ENCODE results near the gene MED12L.

MED12L gene

GRCh38 chr3:151225040-151225975 is 139.8 kb downstream of the MED12L start:
- Histone ChIP-seq H3K23ac (ENCODE audit: low read length) (no peak overlapping the region), H3K56ac (ENCODE audit: low read length) (no peak overlapping the region), H3K4me3 (ENCODE audit: low read length) (no peak overlapping the region), H3K27ac (ENCODE audit: low read depth, low read length) (no peak overlapping the region), H3K4me1 (ENCODE audit: control insufficient read depth, low read depth, low read length) (peaks cover 5% of the 10 kb centered on the region), H3K9ac (ENCODE audit: low read length) (no peak overlapping the region), H2BK120ac (ENCODE audit: low read depth, low read length) (no peak overlapping the region), H3K4me2 (ENCODE audit: low read length) (no peak overlapping the region), H4K8ac (ENCODE audit: low read depth, low read length) (no peak overlapping the region), H2BK5ac (ENCODE audit: low read length) (no peak overlapping the region), H3K18ac (ENCODE audit: low read length) (no peak overlapping the region), H2AK5ac (ENCODE audit: low read length) (no peak overlapping the region), H3K36me3 (ENCODE audit: control insufficient read depth, insufficient read depth, low read length) (no peaks in the 10 kb centered on the region), H3K79me2 (ENCODE audit: control insufficient read depth, insufficient read depth, low read length) (no peaks in the 10 kb centered on the region), H4K5ac (ENCODE audit: low read length) (no peak overlapping the region), H3K4ac (ENCODE audit: low read depth, low read length) (no peak overlapping the region), H3K79me1 (ENCODE audit: low read length) (no peaks in the 10 kb centered on the region), H3K27me3 (ENCODE audit: insufficient read depth, low read length, poor library complexity) (no peaks in the 10 kb centered on the region), H2BK15ac (replicated peaks; ENCODE audit: low read depth) (no peak overlapping the region)
- DNase-seq, result no peak
- no CpG with 5 or more reads among the region's 9 CpGs for WGBS (ENCODE audit: extremely low coverage, insufficient coverage, low lambda C conversion rate)

GRCh38 chr3:151226088-151226563 is 140.7 kb downstream of the MED12L start:
- no CpG with 5 or more reads among the region's 4 CpGs for whole genome bisulfite sequencing (ENCODE audit: extremely low coverage, insufficient coverage, low lambda C conversion rate)
- H2BK5ac ChIP-seq (ENCODE audit: low read length), result no peak overlapping the region
- H4K5ac ChIP-seq (ENCODE audit: low read length), result no peak overlapping the region
- no peak overlapping the region for H2AK5ac ChIP-seq (ENCODE audit: low read length)
- H3K27me3 ChIP-seq (ENCODE audit: insufficient read depth, low read length, poor library complexity), result no peaks in the 10 kb centered on the region
- DNase-seq, result peak; percentile 37
- no peak overlapping the region for H3K56ac ChIP-seq (ENCODE audit: low read length)
- no peak overlapping the region for H3K18ac ChIP-seq (ENCODE audit: low read length)
- H3K79me1 ChIP-seq (ENCODE audit: low read length), result no peaks in the 10 kb centered on the region
- peaks cover 5% of the 10 kb centered on the region for H3K4me1 ChIP-seq (ENCODE audit: control insufficient read depth, low read depth, low read length)
- H3K27ac ChIP-seq (ENCODE audit: low read depth, low read length), result no peak overlapping the region
- H4K8ac ChIP-seq (ENCODE audit: low read depth, low read length), result no peak overlapping the region
- H3K4me3 ChIP-seq (ENCODE audit: low read length), result no peak overlapping the region
- H3K23ac ChIP-seq (ENCODE audit: low read length), result no peak overlapping the region
- H3K4ac ChIP-seq (ENCODE audit: low read depth, low read length), result no peak overlapping the region
- H3K4me2 ChIP-seq (ENCODE audit: low read length), result no peak overlapping the region
- H2BK120ac ChIP-seq (ENCODE audit: low read depth, low read length), result no peak overlapping the region
- no peaks in the 10 kb centered on the region for H3K79me2 ChIP-seq (ENCODE audit: control insufficient read depth, insufficient read depth, low read length)
- H2BK15ac ChIP-seq (replicated peaks; ENCODE audit: low read depth), result no peak overlapping the region
- H3K36me3 ChIP-seq (ENCODE audit: control insufficient read depth, insufficient read depth, low read length), result no peaks in the 10 kb centered on the region
- no peak overlapping the region for H3K9ac ChIP-seq (ENCODE audit: low read length)

- Histone ChIP-seq H3K56ac (ENCODE audit: low read length) (peak overlapping the region; percentile 30), H3K4me2 (ENCODE audit: low read length) (no peak overlapping the region), H3K23ac (ENCODE audit: low read length) (no peak overlapping the region), H3K4me1 (ENCODE audit: control insufficient read depth, low read depth, low read length) (peaks cover 5% of the 10 kb centered on the region), H3K27ac (ENCODE audit: low read depth, low read length) (no peak overlapping the region), H3K4ac (ENCODE audit: low read depth, low read length) (no peak overlapping the region), H3K36me3 (ENCODE audit: control insufficient read depth, insufficient read depth, low read length) (no peaks in the 10 kb centered on the region), H2AK5ac (ENCODE audit: low read length) (no peak overlapping the region), H3K9ac (ENCODE audit: low read length) (no peak overlapping the region), H2BK5ac (ENCODE audit: low read length) (no peak overlapping the region), H3K27me3 (ENCODE audit: insufficient read depth, low read length, poor library complexity) (no peaks in the 10 kb centered on the region), H4K5ac (ENCODE audit: low read length) (no peak overlapping the region), H4K8ac (ENCODE audit: low read depth, low read length) (no peak overlapping the region), H3K79me1 (ENCODE audit: low read length) (no peaks in the 10 kb centered on the region), H2BK120ac (ENCODE audit: low read depth, low read length) (no peak overlapping the region), H2BK15ac (replicated peaks; ENCODE audit: low read depth) (no peak overlapping the region), H3K79me2 (ENCODE audit: control insufficient read depth, insufficient read depth, low read length) (no peaks in the 10 kb centered on the region), H3K4me3 (ENCODE audit: low read length) (no peak overlapping the region), H3K18ac (ENCODE audit: low read length) (no peak overlapping the region)
- no CpG with 5 or more reads among the region's 5 CpGs for WGBS (ENCODE audit: extremely low coverage, insufficient coverage, low lambda C conversion rate)
- DNase-seq, result no peak
Measured at GRCh38 chr3:151226825-151227224, 141.4 kb downstream of the MED12L start.

GRCh38 chr3:151227266-151227806 is 141.9 kb downstream of the MED12L start:
- no peak for DNase-seq
- H3K23ac ChIP-seq (ENCODE audit: low read length), result no peak overlapping the region
- H2BK120ac ChIP-seq (ENCODE audit: low read depth, low read length), result no peak overlapping the region
- no peaks in the 10 kb centered on the region for H3K79me2 ChIP-seq (ENCODE audit: control insufficient read depth, insufficient read depth, low read length)
- H3K79me1 ChIP-seq (ENCODE audit: low read length), result no peaks in the 10 kb centered on the region
- H4K8ac ChIP-seq (ENCODE audit: low read depth, low read length), result no peak overlapping the region
- H2AK5ac ChIP-seq (ENCODE audit: low read length), result no peak overlapping the region
- H3K36me3 ChIP-seq (ENCODE audit: control insufficient read depth, insufficient read depth, low read length), result no peaks in the 10 kb centered on the region
- H3K27ac ChIP-seq (ENCODE audit: low read depth, low read length), result no peak overlapping the region
- no peak overlapping the region for H3K4me2 ChIP-seq (ENCODE audit: low read length)
- H3K4ac ChIP-seq (ENCODE audit: low read depth, low read length), result no peak overlapping the region
- H3K18ac ChIP-seq (ENCODE audit: low read length), result no peak overlapping the region
- no peaks in the 10 kb centered on the region for H3K27me3 ChIP-seq (ENCODE audit: insufficient read depth, low read length, poor library complexity)
- peaks cover 5% of the 10 kb centered on the region for H3K4me1 ChIP-seq (ENCODE audit: control insufficient read depth, low read depth, low read length)
- no peak overlapping the region for H4K5ac ChIP-seq (ENCODE audit: low read length)
- H2BK5ac ChIP-seq (ENCODE audit: low read length), result no peak overlapping the region
- H3K56ac ChIP-seq (ENCODE audit: low read length), result no peak overlapping the region
- no peak overlapping the region for H3K4me3 ChIP-seq (ENCODE audit: low read length)
- no CpG with 5 or more reads among the region's 6 CpGs for WGBS (ENCODE audit: extremely low coverage, insufficient coverage, low lambda C conversion rate)
- H3K9ac ChIP-seq (ENCODE audit: low read length), result no peak overlapping the region
- no peak overlapping the region for H2BK15ac ChIP-seq (replicated peaks; ENCODE audit: low read depth)

GRCh38 chr3:151227807-151228665 is 142.6 kb downstream of the MED12L start:
- no peaks in the 10 kb centered on the region for H3K79me1 ChIP-seq (ENCODE audit: low read length)
- no peak overlapping the region for H2BK5ac ChIP-seq (ENCODE audit: low read length)
- H3K56ac ChIP-seq (ENCODE audit: low read length), result no peak overlapping the region
- H3K79me2 ChIP-seq (ENCODE audit: control insufficient read depth, insufficient read depth, low read length), result no peaks in the 10 kb centered on the region
- H3K9ac ChIP-seq (ENCODE audit: low read length), result peak overlapping the region; percentile 4
- no peak overlapping the region for H2BK15ac ChIP-seq (replicated peaks; ENCODE audit: low read depth)
- H3K4me2 ChIP-seq (ENCODE audit: low read length), result no peak overlapping the region
- DNase-seq, result peak; percentile 79
- H2BK120ac ChIP-seq (ENCODE audit: low read depth, low read length), result no peak overlapping the region
- H4K5ac ChIP-seq (ENCODE audit: low read length), result no peak overlapping the region
- no peaks in the 10 kb centered on the region for H3K27me3 ChIP-seq (ENCODE audit: insufficient read depth, low read length, poor library complexity)
- no CpG with 5 or more reads among the region's 9 CpGs for WGBS (ENCODE audit: extremely low coverage, insufficient coverage, low lambda C conversion rate)
- no peak overlapping the region for H3K23ac ChIP-seq (ENCODE audit: low read length)
- H3K36me3 ChIP-seq (ENCODE audit: control insufficient read depth, insufficient read depth, low read length), result no peaks in the 10 kb centered on the region
- no peak overlapping the region for H2AK5ac ChIP-seq (ENCODE audit: low read length)
- H3K27ac ChIP-seq (ENCODE audit: low read depth, low read length), result peak overlapping the region; percentile 47
- H3K4me1 ChIP-seq (ENCODE audit: control insufficient read depth, low read depth, low read length), result peaks cover 5% of the 10 kb centered on the region
- H3K4me3 ChIP-seq (ENCODE audit: low read length), result no peak overlapping the region
- peak overlapping the region; percentile 22 for H3K18ac ChIP-seq (ENCODE audit: low read length)
- no peak overlapping the region for H4K8ac ChIP-seq (ENCODE audit: low read depth, low read length)
- H3K4ac ChIP-seq (ENCODE audit: low read depth, low read length), result no peak overlapping the region
